HG02885 (cell line): ENCODE results near the gene PBX3.

ENCODE experiments used
- ATAC-seq: cut with Tn5 transposase; IDR thresholded peaks from one replicate; pipeline ENCODE4 v1.9.1; 2021; ENCODE audit warnings: mild to moderate bottlenecking; ENCODE audit not compliant: unreplicated experiment, poor library complexity

PBX3 gene

GRCh38 chr9:125897481-125897880, 150.3 kb downstream of the PBX3 start:
- no peak for ATAC-seq

DNA sequence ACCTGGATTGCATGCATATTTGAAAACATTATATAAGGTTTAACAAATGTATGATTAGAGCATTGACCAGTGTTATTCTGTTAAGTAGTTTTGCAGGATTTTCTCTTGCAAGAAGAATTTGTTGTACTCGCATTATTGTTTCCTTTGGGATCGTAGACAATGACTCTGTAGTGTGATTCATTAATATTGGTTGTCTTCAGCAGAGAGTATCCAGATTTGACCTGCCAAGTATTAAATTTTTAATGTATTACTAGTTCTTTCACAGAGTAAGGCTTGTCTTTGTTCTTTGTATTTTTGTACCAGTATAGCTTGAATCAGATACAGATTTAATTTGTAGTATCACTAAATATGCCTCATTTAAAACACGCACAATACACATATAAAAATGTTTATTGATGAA, 155.0 kb downstream of the PBX3 start:
- no peak for ATAC-seq

- ATAC-seq, result no peak
These were observed 155.8 kb downstream of the PBX3 start for GRCh38 chr9:125902831-125903512.

GRCh38 chr9:125904155-125904851, 157.1 kb downstream of the PBX3 start:
- no peak for ATAC-seq

GRCh38 chr9:125906144-125906543, 159.0 kb downstream of the PBX3 start:
- ATAC-seq, result no peak

DNA sequence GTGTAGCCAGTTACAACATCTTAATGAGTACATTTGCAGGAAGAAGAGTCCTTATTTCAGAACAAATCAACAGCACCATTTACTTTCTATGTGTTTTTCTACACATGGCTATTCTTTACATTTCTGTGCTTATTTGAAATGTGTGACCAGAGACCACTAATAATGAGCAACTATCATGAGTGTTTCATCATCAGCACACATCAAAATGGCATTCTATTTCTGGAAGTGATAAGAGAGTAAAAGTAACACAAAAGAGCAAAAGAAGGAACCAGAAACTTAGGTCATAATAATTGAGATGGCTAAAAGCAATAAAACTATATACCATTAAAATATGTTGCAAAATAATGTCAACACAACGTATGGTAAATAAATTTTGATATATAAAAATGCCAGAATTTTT, 159.7 kb downstream of the PBX3 start:
- ATAC-seq, result no peak

DNA sequence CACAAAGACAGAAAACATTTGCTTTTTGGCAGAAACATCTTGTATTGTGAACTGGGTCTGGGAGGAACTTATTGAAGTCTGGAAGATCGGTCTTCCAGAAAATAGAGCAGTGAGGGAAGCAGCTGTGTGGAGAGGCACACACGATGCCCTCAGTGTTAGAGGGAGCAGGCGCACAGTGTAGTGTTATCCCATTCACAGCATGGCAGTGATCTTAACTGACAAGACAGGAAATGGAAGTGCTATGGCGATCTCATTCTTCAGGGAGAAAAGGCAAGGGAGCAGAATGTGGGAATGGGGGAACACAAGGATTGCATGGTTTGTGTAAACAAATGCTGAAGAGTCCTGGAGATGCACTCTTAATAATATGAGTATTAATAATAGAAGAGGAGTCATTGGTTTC, 161.0 kb downstream of the PBX3 start:
- no peak for ATAC-seq

- no peak for ATAC-seq
These were observed 161.8 kb downstream of the PBX3 start for GRCh38 chr9:125908966-125909365.

DNA sequence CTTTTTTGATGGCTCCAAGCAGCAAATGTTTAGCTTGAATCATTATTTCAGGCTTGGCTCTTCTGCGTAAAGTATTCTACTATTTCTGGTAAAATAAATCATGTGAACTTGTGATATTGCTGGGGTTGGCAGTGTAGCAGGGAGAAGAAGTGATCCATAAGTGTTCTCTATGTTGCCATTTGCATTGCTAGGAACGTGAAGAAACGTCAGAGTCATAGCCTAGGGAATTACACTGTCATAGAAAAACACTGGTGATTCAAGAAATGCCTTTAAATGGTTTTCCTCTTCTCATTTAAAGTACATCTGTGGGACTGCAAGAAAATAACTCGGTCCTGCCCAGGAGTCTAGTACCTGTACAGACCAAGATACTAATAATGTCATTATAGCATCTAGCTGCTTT, 162.3 kb downstream of the PBX3 start:
- ATAC-seq, result no peak

- ATAC-seq, result no peak
These were observed 163.1 kb downstream of the PBX3 start for GRCh38 chr9:125910286-125910685.

GRCh38 chr9:125911861-125912644, 164.9 kb downstream of the PBX3 start:
- ATAC-seq, result no peak

DNA sequence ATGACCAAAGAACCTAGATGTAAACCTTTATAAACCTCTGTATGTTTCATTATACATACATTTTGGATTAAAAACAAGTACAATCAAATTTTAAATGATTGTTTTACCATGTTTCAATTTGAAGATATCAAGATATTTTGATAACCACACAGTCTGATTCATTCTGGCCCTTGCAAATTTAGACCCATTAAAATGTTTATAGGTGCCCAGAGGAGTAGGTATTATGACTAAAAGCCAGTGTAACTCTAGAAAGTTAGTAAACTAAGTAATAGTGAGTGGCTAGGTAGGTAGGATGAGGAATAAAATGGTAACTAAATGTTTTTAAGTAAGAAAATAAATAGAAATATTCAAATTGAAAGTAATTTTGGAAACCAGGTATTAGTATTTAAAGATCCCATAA, 165.5 kb downstream of the PBX3 start:
- ATAC-seq, result no peak

GRCh38 chr9:125913551-125913950, 166.4 kb downstream of the PBX3 start:
- ATAC-seq, result no peak

DNA sequence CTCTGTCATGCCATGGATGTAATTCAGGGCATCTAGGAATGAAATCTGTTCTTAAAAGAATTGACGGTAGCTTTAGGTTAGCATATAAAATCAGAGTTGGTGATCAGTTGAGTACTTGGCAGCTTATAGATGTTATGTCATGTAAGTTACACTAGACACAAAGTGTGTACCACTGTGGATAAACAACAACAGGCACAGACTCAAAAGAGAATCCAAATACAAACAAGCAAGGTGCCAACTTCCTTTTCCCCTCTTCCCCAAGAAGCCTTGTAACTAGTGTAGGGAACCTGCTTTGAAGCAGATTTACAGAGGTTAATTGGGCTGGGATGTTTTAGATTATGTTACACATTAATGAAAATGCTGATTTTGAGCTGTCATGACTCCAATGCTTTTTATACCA, 167.2 kb downstream of the PBX3 start:
- no peak for ATAC-seq

DNA sequence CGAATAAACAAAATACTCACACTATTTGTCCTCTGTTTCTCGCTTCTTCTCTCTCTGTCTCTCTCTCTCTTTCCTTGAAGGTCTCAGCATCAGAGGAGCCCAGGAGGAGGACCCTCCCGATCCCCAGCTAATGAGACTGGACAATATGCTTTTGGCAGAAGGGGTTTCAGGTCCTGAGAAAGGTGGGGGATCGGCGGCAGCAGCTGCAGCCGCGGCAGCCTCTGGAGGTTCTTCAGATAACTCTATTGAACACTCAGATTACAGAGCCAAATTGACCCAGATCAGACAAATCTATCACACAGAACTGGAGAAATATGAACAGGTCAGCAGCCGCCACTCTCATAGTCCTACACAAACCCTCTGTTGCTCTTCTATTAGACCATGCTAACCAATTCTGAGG, 168.4 kb downstream of the PBX3 start:
- ATAC-seq, result no peak

GRCh38 chr9:125919565-125919964, 172.4 kb downstream of the PBX3 start:
- no peak for ATAC-seq

DNA sequence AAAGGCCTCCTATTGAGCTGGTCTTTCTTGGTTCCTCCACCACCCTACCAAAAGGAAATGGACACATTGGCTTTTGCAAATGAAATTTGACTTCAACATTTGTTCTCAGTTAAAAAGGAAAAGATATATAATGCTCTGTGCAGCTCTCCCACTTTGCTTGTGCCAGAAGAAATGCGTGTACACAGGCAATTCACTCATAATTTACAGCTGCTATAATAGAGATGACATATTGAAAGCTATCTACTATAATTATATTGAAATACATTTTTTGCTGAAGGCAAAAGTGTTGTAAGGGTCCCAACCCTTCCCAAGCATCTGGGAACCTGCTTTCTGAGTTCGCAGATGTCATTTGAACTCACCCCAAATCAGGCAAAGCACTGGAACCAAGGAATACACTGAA, 173.2 kb downstream of the PBX3 start:
- no peak for ATAC-seq

DNA sequence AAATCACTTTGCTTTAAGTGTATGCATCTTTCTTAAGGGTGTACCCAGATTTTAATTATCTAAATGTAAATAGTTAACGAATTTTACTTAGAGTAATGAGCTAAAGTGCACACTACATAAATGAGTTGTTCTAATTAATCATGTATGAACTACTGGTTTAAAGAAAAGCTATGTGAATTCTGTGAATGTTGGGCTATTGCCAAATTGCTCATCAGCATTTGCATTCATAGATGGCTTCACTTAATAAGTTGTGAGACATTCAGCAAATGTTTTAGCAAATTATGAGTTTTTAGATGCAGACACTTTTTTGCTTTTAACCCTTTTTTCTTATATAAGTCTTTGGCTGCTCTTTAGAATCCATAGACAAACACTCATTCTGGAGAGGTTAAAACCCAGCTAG, 175.7 kb downstream of the PBX3 start:
- no peak for ATAC-seq

GRCh38 chr9:125924351-125924750, 177.2 kb downstream of the PBX3 start:
- no peak for ATAC-seq

- no peak for ATAC-seq
These were observed 179.8 kb downstream of the PBX3 start for GRCh38 chr9:125926936-125927335.

- ATAC-seq, result no peak
These were observed 182.7 kb downstream of the PBX3 start for GRCh38 chr9:125929846-125930245.
